Uterus (tissue), 2 donors: ENCODE measurements around the gene MKS1.

Experiments used
- CTCF ChIP-seq, 4 experiments: fragments of 200-600 bp in 2 of 4; fragments of 450-650 bp in 2 of 4; sonication (generic) in 2 of 4; IDR thresholded peaks; one replicate each; pipeline ENCODE4 v1.5.1; 2016 to 2019; ENCODE audit warnings: antibody characterized with exemption in 4 of 4, mild to moderate bottlenecking in 2 of 4, moderate library complexity in 1 of 4
- POLR2A ChIP-seq, 2 donors: fragments of 450-650 bp; IDR thresholded peaks; one replicate each; pipeline ENCODE4 v1.6.1; 2016; ENCODE audit warnings: antibody characterized with exemption in 2 of 2, mild to moderate bottlenecking in 1 of 2, moderate library complexity in 1 of 2

- no peak for TF ChIP-seq CTCF (IDR thresholded peaks at IDR 0.05)
- TF ChIP-seq POLR2A (IDR thresholded peaks at IDR 0.05), result no peak
Measured at GRCh38 chr17:58244963-58245362, 25.9 kb upstream of the MKS1 start.
